GM19463 (cell line): Measurements from ENCODE around the gene NPW.

Source experiments
- ATAC-seq: cut with Tn5 transposase; IDR thresholded peaks from one replicate; pipeline ENCODE4 v1.9.1; 2021; ENCODE audit warnings: mild to moderate bottlenecking, moderate library complexity; ENCODE audit not compliant: unreplicated experiment

The NPW gene

GRCh38 chr16:1984347-1985225 lies 35.0 kb upstream of the NPW start:
- ATAC-seq = no peak

- ATAC-seq = no peak
These were observed 34.0 kb upstream of the NPW start for GRCh38 chr16:1985466-1986150.

GRCh38 chr16:1987198-1987597 lies 32.4 kb upstream of the NPW start:
- no peak for ATAC-seq

- no peak for ATAC-seq
These were observed 30.1 kb upstream of the NPW start, which contains the start of gene SYNGR3 for GRCh38 chr16:1989209-1990100. TSS of gene SYNGR3 (plus strand) at chr16:1989970. CDS start at chr16:1990103, 133 bp downstream.

GRCh38 chr16:1990101-1990350 lies 29.6 kb upstream of the NPW start:
- ATAC-seq = no peak

- no peak for ATAC-seq
These were observed 29.0 kb upstream of the NPW start for GRCh38 chr16:1990351-1991134.

- no peak for ATAC-seq
These were observed 28.4 kb upstream of the NPW start for GRCh38 chr16:1991135-1991551.

- no peak for ATAC-seq
These were observed 28.0 kb upstream of the NPW start for GRCh38 chr16:1991588-1991947.

GRCh38 chr16:1991948-1992703 lies 27.5 kb upstream of the NPW start:
- peak; percentile 47 for ATAC-seq

- ATAC-seq = no peak
These were observed 26.8 kb upstream of the NPW start for GRCh38 chr16:1992704-1993317.

GRCh38 chr16:1993731-1994131 lies 25.9 kb upstream of the NPW start:
- ATAC-seq = no peak

GRCh38 chr16:1997494-1998359 lies 21.9 kb upstream of the NPW start:
- no peak for ATAC-seq

- no peak for ATAC-seq
These were observed 21.2 kb upstream of the NPW start for GRCh38 chr16:1998360-1998835.

GRCh38 chr16:1998852-1999801 lies 20.5 kb upstream of the NPW start:
- ATAC-seq = no peak

GRCh38 chr16:1999866-2000514 lies 19.6 kb upstream of the NPW start:
- ATAC-seq = no peak

GRCh38 chr16:2001035-2001434 lies 18.6 kb upstream of the NPW start:
- no peak for ATAC-seq
